HG03575 (cell line): ENCODE data around the gene FRMD4A.
"Not testable (repeated sequence)": the region's sequence is repeated elsewhere in the genome, so short reads cannot be mapped to it uniquely, and the experiment has no call there.

Source experiments
- ATAC-seq: cut with Tn5 transposase; IDR thresholded peaks from one replicate; pipeline ENCODE4 v1.9.1; 2021; ENCODE audit not compliant: unreplicated experiment, insufficient number of reproducible peaks, low FRiP score; ENCODE audit errors: extremely low read depth

Gene FRMD4A

GRCh38 chr10:13808556-13809391, 522.0 kb downstream of the FRMD4A start:
- no peak for ATAC-seq

- no peak for ATAC-seq
These were observed 524.3 kb downstream of the FRMD4A start for GRCh38 chr10:13806419-13806818.

GRCh38 chr10:13803566-13804554, 526.9 kb downstream of the FRMD4A start:
- ATAC-seq: no peak

- ATAC-seq: no peak
These were observed 528.8 kb downstream of the FRMD4A start for GRCh38 chr10:13801907-13802288.

- ATAC-seq: no peak
These were observed 529.4 kb downstream of the FRMD4A start for GRCh38 chr10:13801156-13801906.

- no peak for ATAC-seq
These were observed 533.6 kb downstream of the FRMD4A start for GRCh38 chr10:13797164-13797563.

GRCh38 chr10:13795653-13796555, 534.8 kb downstream of the FRMD4A start:
- ATAC-seq: no peak

GRCh38 chr10:13794992-13795612, 535.6 kb downstream of the FRMD4A start:
- no peak for ATAC-seq

GRCh38 chr10:13792006-13792405, 538.7 kb downstream of the FRMD4A start:
- ATAC-seq: no peak

- no peak for ATAC-seq
These were observed 539.2 kb downstream of the FRMD4A start for GRCh38 chr10:13791483-13791882.

GRCh38 chr10:13790196-13790595, 540.5 kb downstream of the FRMD4A start:
- no peak for ATAC-seq

- no peak for ATAC-seq
These were observed 541.3 kb downstream of the FRMD4A start for GRCh38 chr10:13789448-13789829.

GRCh38 chr10:13788711-13789447, 541.8 kb downstream of the FRMD4A start:
- no peak for ATAC-seq

GRCh38 chr10:13788320-13788600, 542.5 kb downstream of the FRMD4A start:
- ATAC-seq: no peak

GRCh38 chr10:13787015-13787421, 543.7 kb downstream of the FRMD4A start:
- ATAC-seq: no peak

GRCh38 chr10:13784067-13784466, 546.7 kb downstream of the FRMD4A start:
- no peak for ATAC-seq

GRCh38 chr10:13779748-13780147, 551.0 kb downstream of the FRMD4A start:
- ATAC-seq: no peak

- ATAC-seq: not testable (repeated sequence)
These were observed 552.1 kb downstream of the FRMD4A start for GRCh38 chr10:13778693-13778960.
